K562 (cell line): ENCODE results near the gene SKAP1. TPM values are rescaled to one million over a fixed set of nuclear protein-coding genes. Genes with fewer than 3 reads are reported as not detected.

Source experiments
- ATAC-seq: fragments of 200-7000 bp; cut with Tn5 transposase; 3 replicates; pipeline ENCODE4 v1.9.1; 2020; ENCODE audit warnings: moderate library complexity
- BruUV-seq: library from RNA; stranded (reverse); fragments of 400-500 nt; replicated peaks from 2 replicates; lab custom pipeline; 2021; lab: Mats Ljungman, UMichigan
- CTCF ChIA-PET: fragments of 300-600 bp; formaldehyde crosslinking; extraction: SDS; loops from one replicate; lab custom pipeline; 2021; ENCODE audit warnings: low intra/inter-chr PET ratio; lab: Yijun Ruan, JAX
- POLR2A ChIA-PET: fragments of 300-600, 350-650 bp; sonication (Branson Sonifier 250); formaldehyde crosslinking; extraction: SDS; loops from one replicate; lab custom pipeline; 2021; ENCODE audit warnings: antibody characterized with exemption, inconsistent platforms; lab: Yijun Ruan, JAX
- DNase-seq, 4 experiments: peaks; one replicate each; pipeline versions ENCODE4 v3.0.0 to v3.0.0-alpha.2; 2011 to 2018; ENCODE audit warnings: low spot score in 3 of 4, mixed read lengths in 3 of 4; ENCODE audit errors: extremely low read depth in 1 of 4
- FAIRE-seq: peaks from 2 replicates; lab custom pipeline; 2011; peaks lifted over from hg19 to GRCh38; lab: Jason Lieb, UNC
- H2AFZ ChIP-seq: 2 replicates; pipeline ENCODE4 v1.6.0; 2011; ENCODE audit warnings: low read depth, low read length, control low read depth, inconsistent platforms
- H3K27ac ChIP-seq: fragments of 200-600 bp; 3 replicates; pipeline ENCODE4 v1.8.0; 2011; ENCODE audit warnings: low read depth, mild to moderate bottlenecking, control low read depth, inconsistent platforms, low read length, moderate library complexity, mixed read lengths; ENCODE audit errors: extremely low read depth
- H3K27me3 ChIP-seq, 2 experiments: fragments of 300-600 bp in 1 of 2; 2 replicates in 1 of 2; 3 replicates in 1 of 2; pipeline versions ENCODE4 v1.6.0 to v1.8.0; 2011; ENCODE audit warnings: inconsistent platforms in 2 of 2, low read length in 2 of 2, mild to moderate bottlenecking in 1 of 2, mixed read lengths in 1 of 2, moderate library complexity in 1 of 2; ENCODE audit not compliant: control insufficient read depth in 2 of 2, insufficient read depth in 2 of 2
- H3K36me3 ChIP-seq: fragments of 300-600 bp; 3 replicates; pipeline ENCODE4 v1.8.0; 2011; ENCODE audit warnings: mild to moderate bottlenecking, low read length, inconsistent platforms; ENCODE audit not compliant: control insufficient read depth, insufficient read depth
- H3K4me1 ChIP-seq, 2 experiments: fragments of 200-600 bp in 1 of 2; replicated peaks in 1 of 2; 2 replicates in 1 of 2; 3 replicates in 1 of 2; pipeline versions ENCODE4 v1.5.1 to v1.8.0; 2011; ENCODE audit warnings: inconsistent platforms in 2 of 2, low read length in 2 of 2, mild to moderate bottlenecking in 1 of 2, mixed read lengths in 1 of 2, moderate library complexity in 1 of 2; ENCODE audit not compliant: control insufficient read depth in 2 of 2, insufficient read depth in 2 of 2
- H3K4me2 ChIP-seq: 2 replicates; pipeline ENCODE4 v1.6.1; 2011; ENCODE audit warnings: low read length, control low read depth, inconsistent platforms, mixed read lengths; ENCODE audit not compliant: insufficient read depth
- H3K4me3 ChIP-seq: fragments of 200-600 bp; sonication (generic), shearing (Covaris generic); 2 replicates; pipeline ENCODE4 v1.5.1; 2016; ENCODE audit warnings: control low read depth, inconsistent platforms
- H3K79me2 ChIP-seq: fragments of 200-600 bp; 3 replicates; pipeline ENCODE4 v1.8.0; 2011; ENCODE audit warnings: low read length, inconsistent platforms; ENCODE audit not compliant: control insufficient read depth, insufficient read depth
- H3K9ac ChIP-seq, 2 experiments: 2 replicates each; pipeline versions ENCODE4 v1.6.0 to v1.6.1; 2011; ENCODE audit warnings: low read depth in 2 of 2, low read length in 2 of 2, control low read depth in 1 of 2, inconsistent platforms in 1 of 2, mild to moderate bottlenecking in 1 of 2, mixed read lengths in 1 of 2; ENCODE audit not compliant: insufficient read depth in 1 of 2
- H3K9me1 ChIP-seq: one replicate; pipeline ENCODE4 v1.6.0; 2011; ENCODE audit warnings: inconsistent platforms, mild to moderate bottlenecking, low read length, moderate library complexity; ENCODE audit not compliant: control insufficient read depth, insufficient read depth
- H3K9me3 ChIP-seq: replicated peaks from 2 replicates; pipeline ENCODE4 v1.5.1; 2011; ENCODE audit warnings: low read depth, low read length, inconsistent platforms; ENCODE audit not compliant: control insufficient read depth, insufficient read depth
- H4K20me1 ChIP-seq: replicated peaks from 2 replicates; pipeline ENCODE4 v1.6.1; 2011; ENCODE audit warnings: low read length, inconsistent platforms, mixed read lengths; ENCODE audit not compliant: control insufficient read depth, insufficient read depth
- ARID1B ChIP-seq: fragments of 450-650 bp; IDR thresholded peaks from 2 replicates; pipeline ENCODE4 v1.6.1; 2016; ENCODE audit warnings: antibody characterized with exemption, mild to moderate bottlenecking, inconsistent platforms
- FOS ChIP-seq: IDR thresholded peaks from 3 replicates; pipeline ENCODE4 v1.6.1; 2011; ENCODE audit not compliant: insufficient read length; ENCODE audit errors: extremely low read depth
- NFRKB ChIP-seq: fragments of 450-650 bp; IDR thresholded peaks from 2 replicates; pipeline ENCODE4 v1.6.1; 2016; ENCODE audit warnings: low read depth
- PML ChIP-seq: IDR thresholded peaks from 2 replicates; pipeline ENCODE4 v1.6.1; 2012; ENCODE audit warnings: low read length, inconsistent platforms
- TOE1 ChIP-seq, 2 experiments: fragments of 450-650 bp in 1 of 2; sonication (generic) in 1 of 2; formaldehyde crosslinking in 1 of 2; IDR thresholded peaks; 2 replicates each; pipeline versions ENCODE4 v1.7.1 to v1.8.0; 2016 to 2022; ENCODE audit warnings: borderline replicate concordance in 2 of 2, mild to moderate bottlenecking in 2 of 2, antibody characterized with exemption in 1 of 2, inconsistent platforms in 1 of 2, low read depth in 1 of 2, missing genetic modification reagents in 1 of 2, moderate library complexity in 1 of 2
- WGBS: fragments of 100-300 bp; shearing (Covaris generic); methylation state at CpG from one replicate; pipeline ENCODE4 v1.1.6; 2016; ENCODE audit warnings: low coverage, mixed read lengths; ENCODE audit not compliant: insufficient coverage; ENCODE audit errors: missing lambda C conversion rate; 5-methylcytosine and 5-hydroxymethylcytosine counted together
- in situ Hi-C: fragments of 300-500 bp; cut with MboI; formaldehyde crosslinking; loops from 4 replicates; pipeline ENCODE4 v1.15.0; 2018; ENCODE audit warnings: inconsistent platforms, mixed read lengths
- intact Hi-C: fragments of 100-400 bp; cut with micrococcal nuclease; formaldehyde crosslinking; loops from 2 replicates; pipeline ENCODE4 v1.14.2; 2022
- polyA plus RNA-seq, 8 experiments: library from polyadenylated mRNA; depleted of rRNA in 4 of 8; stranded (reverse) in 5 of 8; unstranded in 3 of 8; fragments of >200 nt; fragmentation: Nextera tagmentation in 2 of 8; fragmentation: Illumina TruSeq in 1 of 8; extraction: Ambion mirVana in 2 of 8; extraction: Trizol in 1 of 8; gene quantifications; 2 replicates each; pipeline versions ENCODE4 v1.2.1 to v1.2.3, GENCODE V29; 2011 to 2014; ENCODE audit warnings: inconsistent platforms in 1 of 8, missing spikeins in 1 of 8
- total RNA-seq, 7 experiments: library from RNA; depleted of rRNA in 6 of 7; stranded (reverse); fragments of >200 nt in 6 of 7; fragmentation: Illumina TruSeq in 2 of 7; extraction: Trizol in 2 of 7; gene quantifications; 2 replicates each; pipeline versions ENCODE4 v1.2.1 to v1.2.3, GENCODE V29; 2011 to 2021; ENCODE audit warnings: low replicate concordance in 1 of 7
- TF ChIP-seq, protein P1 (sequence below): fragments of 450-650 bp; IDR thresholded peaks from 2 replicates; pipeline ENCODE4 v1.6.1; 2016; ENCODE audit warnings: low read depth
- TF ChIP-seq, protein P2 (sequence below): fragments of 250-450 bp; sonication (Bioruptor Pico); IDR thresholded peaks from 2 replicates; pipeline ENCODE4 v1.4.0; 2020

SKAP1 gene
- total and polyA plus RNA-seq, 9 of the 15 experiments (the other 6 are each of a cell fraction or from before 2014, with no cell fraction given), result 0.06 to 0.80 (median 0.10) TPM; not detected in 4

DNA sequence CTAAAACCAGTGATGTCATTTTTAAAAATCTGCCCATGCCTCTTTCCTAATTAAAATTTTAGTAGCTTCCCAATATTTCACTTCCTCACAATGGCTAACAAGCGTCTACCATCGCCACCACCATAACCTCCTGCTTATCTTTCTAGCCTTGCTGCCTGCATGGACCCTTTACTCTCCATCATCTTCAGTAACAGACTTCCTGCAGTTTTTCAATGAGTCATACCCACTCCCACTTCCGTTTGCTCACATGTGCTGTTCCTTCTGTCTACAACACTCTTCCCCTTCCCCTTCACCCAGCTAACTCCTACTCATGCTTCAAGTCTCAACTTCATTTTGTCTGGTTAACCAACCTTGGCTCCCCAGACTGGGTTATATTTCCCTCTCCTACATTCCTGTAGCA lies 12.8 kb upstream of the SKAP1 start:
- WGBS, result 5% methylated on average over 3 of the region's 3 CpGs
- no peaks in the 10 kb centered on the region; the same call in 1 of the 2 replicates for H3K9me3 ChIP-seq
- no peaks in the 10 kb centered on the region for H3K79me2 ChIP-seq
- peaks cover 9 to 63% of the 10 kb centered on the region in 2 experiments; a peak in 4 of 5 replicates for H3K4me1 ChIP-seq
- DNase-seq, result peak; percentile 54 to 79 (median 64)
- H3K9me1 ChIP-seq, result no peaks in the 10 kb centered on the region
- peak overlapping the region; percentile 51; the same call in 1 of the 2 replicates for H3K4me2 ChIP-seq
- intact Hi-C loops (no loop called here), in situ Hi-C loops (no loop called here)
- H4K20me1 ChIP-seq, result no peaks in the 10 kb centered on the region
- ChIA-PET CTCF (no interaction called here), POLR2A (no interaction called here)
- peak; percentile 86 for FAIRE-seq
- H3K27me3 ChIP-seq, result no peaks in the 10 kb centered on the region
- peak; percentile 64 for ATAC-seq
- peak overlapping the region; percentile 82 for H2AFZ ChIP-seq
- H3K9ac ChIP-seq, result no peak overlapping the region
- no TSS peak for BruUV-seq
- H3K4me3 ChIP-seq, result no peak overlapping the region
- no peaks in the 10 kb centered on the region for H3K36me3 ChIP-seq
- H3K27ac ChIP-seq, result no peak overlapping the region
- peak; percentile 91 for TF ChIP-seq ARID1B
- TF ChIP-seq FOS, result peak; percentile 26
- TF ChIP-seq TOE1 (IDR thresholded peaks at IDR 0.05; ENCODE audit: borderline replicate concordance), result peak; percentile 46; the same call in 1 of the 2 replicates
- TF ChIP-seq TOE1 (CRISPR knock-in tag; IDR thresholded peaks at IDR 0.05; ENCODE audit: borderline replicate concordance, low read depth), result no peak
- TF ChIP-seq NFRKB, result 0 out of 2 replicates have a peak, but pooled peaks have one; percentile 63
- TF ChIP-seq PML, result 0 out of 2 replicates have a peak, but pooled peaks have one; percentile 39
- TF ChIP-seq, protein P1, sequence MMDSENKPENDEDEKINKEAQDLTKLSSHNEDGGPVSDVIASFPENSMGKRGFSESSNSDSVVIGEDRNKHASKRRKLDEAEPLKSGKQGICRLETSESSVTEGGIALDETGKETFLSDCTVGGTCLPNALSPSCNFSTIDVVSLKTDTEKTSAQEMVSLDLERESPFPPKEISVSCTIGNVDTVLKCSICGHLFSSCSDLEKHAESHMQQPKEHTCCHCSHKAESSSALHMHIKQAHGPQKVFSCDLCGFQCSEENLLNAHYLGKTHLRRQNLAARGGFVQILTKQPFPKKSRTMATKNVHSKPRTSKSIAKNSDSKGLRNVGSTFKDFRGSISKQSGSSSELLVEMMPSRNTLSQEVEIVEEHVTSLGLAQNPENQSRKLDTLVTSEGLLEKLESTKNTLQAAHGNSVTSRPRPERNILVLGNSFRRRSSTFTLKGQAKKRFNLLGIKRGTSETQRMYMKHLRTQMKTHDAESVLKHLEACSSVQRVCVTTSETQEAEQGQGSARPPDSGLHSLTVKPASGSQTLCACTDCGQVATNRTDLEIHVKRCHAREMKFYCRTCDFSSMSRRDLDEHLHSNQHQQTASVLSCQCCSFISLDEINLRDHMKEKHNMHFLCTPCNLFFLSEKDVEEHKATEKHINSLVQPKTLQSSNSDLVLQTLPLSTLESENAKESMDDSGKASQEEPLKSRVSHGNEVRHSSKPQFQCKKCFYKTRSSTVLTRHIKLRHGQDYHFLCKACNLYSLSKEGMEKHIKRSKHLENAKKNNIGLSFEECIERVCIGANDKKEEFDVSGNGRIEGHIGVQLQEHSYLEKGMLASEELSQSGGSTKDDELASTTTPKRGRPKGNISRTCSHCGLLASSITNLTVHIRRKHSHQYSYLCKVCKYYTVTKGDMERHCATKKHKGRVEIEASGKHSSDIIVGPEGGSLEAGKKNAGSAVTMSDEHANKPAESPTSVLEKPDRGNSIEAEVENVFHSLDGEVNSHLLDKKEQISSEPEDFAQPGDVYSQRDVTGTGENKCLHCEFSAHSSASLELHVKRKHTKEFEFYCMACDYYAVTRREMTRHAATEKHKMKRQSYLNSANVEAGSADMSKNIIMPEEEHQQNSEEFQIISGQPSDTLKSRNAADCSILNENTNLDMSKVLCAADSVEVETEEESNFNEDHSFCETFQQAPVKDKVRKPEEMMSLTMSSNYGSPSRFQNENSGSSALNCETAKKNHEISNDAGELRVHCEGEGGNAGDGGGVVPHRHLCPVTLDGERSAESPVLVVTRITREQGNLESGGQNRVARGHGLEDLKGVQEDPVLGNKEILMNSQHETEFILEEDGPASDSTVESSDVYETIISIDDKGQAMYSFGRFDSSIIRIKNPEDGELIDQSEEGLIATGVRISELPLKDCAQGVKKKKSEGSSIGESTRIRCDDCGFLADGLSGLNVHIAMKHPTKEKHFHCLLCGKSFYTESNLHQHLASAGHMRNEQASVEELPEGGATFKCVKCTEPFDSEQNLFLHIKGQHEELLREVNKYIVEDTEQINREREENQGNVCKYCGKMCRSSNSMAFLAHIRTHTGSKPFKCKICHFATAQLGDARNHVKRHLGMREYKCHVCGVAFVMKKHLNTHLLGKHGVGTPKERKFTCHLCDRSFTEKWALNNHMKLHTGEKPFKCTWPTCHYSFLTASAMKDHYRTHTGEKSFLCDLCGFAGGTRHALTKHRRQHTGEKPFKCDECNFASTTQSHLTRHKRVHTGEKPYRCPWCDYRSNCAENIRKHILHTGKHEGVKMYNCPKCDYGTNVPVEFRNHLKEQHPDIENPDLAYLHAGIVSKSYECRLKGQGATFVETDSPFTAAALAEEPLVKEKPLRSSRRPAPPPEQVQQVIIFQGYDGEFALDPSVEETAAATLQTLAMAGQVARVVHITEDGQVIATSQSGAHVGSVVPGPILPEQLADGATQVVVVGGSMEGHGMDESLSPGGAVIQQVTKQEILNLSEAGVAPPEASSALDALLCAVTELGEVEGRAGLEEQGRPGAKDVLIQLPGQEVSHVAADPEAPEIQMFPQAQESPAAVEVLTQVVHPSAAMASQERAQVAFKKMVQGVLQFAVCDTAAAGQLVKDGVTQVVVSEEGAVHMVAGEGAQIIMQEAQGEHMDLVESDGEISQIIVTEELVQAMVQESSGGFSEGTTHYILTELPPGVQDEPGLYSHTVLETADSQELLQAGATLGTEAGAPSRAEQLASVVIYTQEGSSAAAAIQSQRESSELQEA, result no peak
- TF ChIP-seq, protein P2, sequence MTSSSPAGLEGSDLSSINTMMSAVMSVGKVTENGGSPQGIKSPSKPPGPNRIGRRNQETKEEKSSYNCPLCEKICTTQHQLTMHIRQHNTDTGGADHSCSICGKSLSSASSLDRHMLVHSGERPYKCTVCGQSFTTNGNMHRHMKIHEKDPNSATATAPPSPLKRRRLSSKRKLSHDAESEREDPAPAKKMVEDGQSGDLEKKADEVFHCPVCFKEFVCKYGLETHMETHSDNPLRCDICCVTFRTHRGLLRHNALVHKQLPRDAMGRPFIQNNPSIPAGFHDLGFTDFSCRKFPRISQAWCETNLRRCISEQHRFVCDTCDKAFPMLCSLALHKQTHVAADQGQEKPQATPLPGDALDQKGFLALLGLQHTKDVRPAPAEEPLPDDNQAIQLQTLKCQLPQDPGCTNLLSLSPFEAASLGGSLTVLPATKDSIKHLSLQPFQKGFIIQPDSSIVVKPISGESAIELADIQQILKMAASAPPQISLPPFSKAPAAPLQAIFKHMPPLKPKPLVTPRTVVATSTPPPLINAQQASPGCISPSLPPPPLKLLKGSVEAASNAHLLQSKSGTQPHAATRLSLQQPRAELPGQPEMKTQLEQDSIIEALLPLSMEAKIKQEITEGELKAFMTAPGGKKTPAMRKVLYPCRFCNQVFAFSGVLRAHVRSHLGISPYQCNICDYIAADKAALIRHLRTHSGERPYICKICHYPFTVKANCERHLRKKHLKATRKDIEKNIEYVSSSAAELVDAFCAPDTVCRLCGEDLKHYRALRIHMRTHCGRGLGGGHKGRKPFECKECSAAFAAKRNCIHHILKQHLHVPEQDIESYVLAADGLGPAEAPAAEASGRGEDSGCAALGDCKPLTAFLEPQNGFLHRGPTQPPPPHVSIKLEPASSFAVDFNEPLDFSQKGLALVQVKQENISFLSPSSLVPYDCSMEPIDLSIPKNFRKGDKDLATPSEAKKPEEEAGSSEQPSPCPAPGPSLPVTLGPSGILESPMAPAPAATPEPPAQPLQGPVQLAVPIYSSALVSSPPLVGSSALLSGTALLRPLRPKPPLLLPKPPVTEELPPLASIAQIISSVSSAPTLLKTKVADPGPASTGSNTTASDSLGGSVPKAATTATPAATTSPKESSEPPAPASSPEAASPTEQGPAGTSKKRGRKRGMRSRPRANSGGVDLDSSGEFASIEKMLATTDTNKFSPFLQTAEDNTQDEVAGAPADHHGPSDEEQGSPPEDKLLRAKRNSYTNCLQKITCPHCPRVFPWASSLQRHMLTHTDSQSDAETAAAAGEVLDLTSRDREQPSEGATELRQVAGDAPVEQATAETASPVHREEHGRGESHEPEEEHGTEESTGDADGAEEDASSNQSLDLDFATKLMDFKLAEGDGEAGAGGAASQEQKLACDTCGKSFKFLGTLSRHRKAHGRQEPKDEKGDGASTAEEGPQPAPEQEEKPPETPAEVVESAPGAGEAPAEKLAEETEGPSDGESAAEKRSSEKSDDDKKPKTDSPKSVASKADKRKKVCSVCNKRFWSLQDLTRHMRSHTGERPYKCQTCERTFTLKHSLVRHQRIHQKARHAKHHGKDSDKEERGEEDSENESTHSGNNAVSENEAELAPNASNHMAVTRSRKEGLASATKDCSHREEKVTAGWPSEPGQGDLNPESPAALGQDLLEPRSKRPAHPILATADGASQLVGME (CRISPR knock-in tag), result peak; percentile 15; the same call in 1 of the 2 replicates
